Endodermal cell (in vitro differentiated cells): ENCODE data around the gene ELFN2. TPM values are rescaled to one million over a fixed set of nuclear protein-coding genes. Genes with fewer than 3 reads are reported as not detected.

Experiments
- DNase-seq: peaks from one replicate; pipeline ENCODE4 v3.0.0-alpha.2; 2017
- H3K27ac ChIP-seq: 2 replicates; pipeline ENCODE4 v1.5.1; 2013; ENCODE audit warnings: mild to moderate bottlenecking, low read depth, low read length, moderate library complexity
- H3K27me3 ChIP-seq: 2 replicates; pipeline ENCODE4 v1.6.1; 2013; ENCODE audit warnings: mild to moderate bottlenecking, low read length, moderate library complexity; ENCODE audit not compliant: insufficient read depth, control insufficient read depth, poor library complexity, severe bottlenecking
- H3K36me3 ChIP-seq: 2 replicates; pipeline ENCODE4 v1.7.0; 2013; ENCODE audit warnings: mild to moderate bottlenecking, low read length, moderate library complexity; ENCODE audit not compliant: control insufficient read depth, insufficient read depth
- H3K4me1 ChIP-seq: one replicate; pipeline ENCODE4 v1.7.0; 2013; ENCODE audit warnings: low read length; ENCODE audit not compliant: control insufficient read depth, insufficient read depth
- H3K4me3 ChIP-seq: 2 replicates; pipeline ENCODE4 v1.5.1; 2013; ENCODE audit warnings: mild to moderate bottlenecking, low read length, moderate library complexity
- H3K9ac ChIP-seq: 2 replicates; pipeline ENCODE4 v1.6.1; 2013; ENCODE audit warnings: mild to moderate bottlenecking, low read length, moderate library complexity; ENCODE audit not compliant: poor library complexity, severe bottlenecking; ENCODE audit errors: extremely low read depth
- H3K9me3 ChIP-seq: 2 replicates; pipeline ENCODE4 v1.6.1; 2013; ENCODE audit warnings: mild to moderate bottlenecking, low read length, moderate library complexity; ENCODE audit not compliant: control insufficient read depth
- H3K27ac Mint-ChIP-seq: 2 replicates; pipeline ENCODE4 v1.8.0; 2020; ENCODE audit warnings: mixed read lengths
- H3K27me3 Mint-ChIP-seq: 2 replicates; pipeline ENCODE4 v1.8.0; 2021; ENCODE audit warnings: mild to moderate bottlenecking, mixed read lengths; ENCODE audit not compliant: insufficient read depth
- H3K36me3 Mint-ChIP-seq: 2 replicates; pipeline ENCODE4 v1.8.0; 2020; ENCODE audit warnings: low read depth, mixed read lengths
- H3K4me1 Mint-ChIP-seq: 2 replicates; pipeline ENCODE4 v1.8.0; 2020; ENCODE audit warnings: mixed read lengths
- H3K4me3 Mint-ChIP-seq: 2 replicates; pipeline ENCODE4 v1.8.0; 2020; ENCODE audit warnings: mild to moderate bottlenecking, moderate library complexity, mixed read lengths
- H3K9me3 Mint-ChIP-seq: 2 replicates; pipeline ENCODE4 v1.8.0; 2020; ENCODE audit warnings: mild to moderate bottlenecking, mixed read lengths
- CTCF ChIP-seq: fragments of 200-600 bp; sonication (generic); conservative IDR thresholded peaks from 2 replicates; pipeline ENCODE4 v1.5.0; 2021; ENCODE audit warnings: antibody characterized with exemption, mild to moderate bottlenecking
- WGBS, 2 experiments: methylation state at CpG; one replicate each; pipeline versions ENCODE4 v1.1.5 to v1.1.7; 2013; ENCODE audit warnings: missing lambda C conversion rate in 2 of 2, mixed read lengths in 1 of 2; ENCODE audit not compliant: insufficient coverage in 1 of 2, insufficient read length in 1 of 2; 5-methylcytosine and 5-hydroxymethylcytosine counted together
- total RNA-seq, 2 donors: library from RNA; stranded (reverse); fragmentation: NEBNext Ultra II Directional in 1 of 2; extraction: Animal tissue kit (Norgen Biotek cat#: 25700) in 1 of 2; gene quantifications; 2 replicates in 1 of 2; 3 replicates in 1 of 2; pipeline ENCODE4 v1.2.1, GENCODE V29; 2021

The ELFN2 gene
- total RNA-seq, 2 donors from 2014 or later, result 0.40 to 0.46 TPM

- Mint-ChIP-seq H3K9me3 (no peaks in the 10 kb centered on the region), H3K27me3 (peaks cover 8% of the 10 kb centered on the region), H3K4me3 (no peak overlapping the region), H3K27ac (no peak overlapping the region), H3K36me3 (no peaks in the 10 kb centered on the region), H3K4me1 (peaks cover 10% of the 10 kb centered on the region)
- H3K36me3 ChIP-seq, result no peaks in the 10 kb centered on the region
- no peak overlapping the region for H3K27ac ChIP-seq
- H3K9ac ChIP-seq, result no peak overlapping the region
- no peaks in the 10 kb centered on the region for H3K9me3 ChIP-seq
- DNase-seq, result no peak
- 89 to 90% methylated on average over 15 to 16 of the region's 16 CpGs for WGBS, 2 experiments
- no peaks in the 10 kb centered on the region for H3K27me3 ChIP-seq
- H3K4me3 ChIP-seq, result no peak overlapping the region
- H3K4me1 ChIP-seq, result no peaks in the 10 kb centered on the region
- no peak for TF ChIP-seq CTCF
These were observed 73.4 kb downstream of the ELFN2 start for GRCh38 chr22:37353839-37354238.

GRCh38 chr22:37352481-37352880, 74.8 kb downstream of the ELFN2 start:
- H3K9ac ChIP-seq, result no peak overlapping the region
- no peak overlapping the region for H3K4me3 Mint-ChIP-seq
- H3K9me3 ChIP-seq, result no peaks in the 10 kb centered on the region
- H3K9me3 Mint-ChIP-seq, result no peaks in the 10 kb centered on the region
- no peak overlapping the region for H3K27ac Mint-ChIP-seq
- H3K27me3 ChIP-seq, result no peaks in the 10 kb centered on the region
- DNase-seq, result no peak
- H3K4me1 Mint-ChIP-seq, result peaks cover 4% of the 10 kb centered on the region
- no peak overlapping the region for H3K4me3 ChIP-seq
- H3K36me3 ChIP-seq, result no peaks in the 10 kb centered on the region
- H3K27me3 Mint-ChIP-seq, result peaks cover 7% of the 10 kb centered on the region
- 81% methylated on average over 7 of the region's 7 CpGs for WGBS, 2 experiments
- no peaks in the 10 kb centered on the region for H3K36me3 Mint-ChIP-seq
- no peak overlapping the region for H3K27ac ChIP-seq
- TF ChIP-seq CTCF, result no peak
- H3K4me1 ChIP-seq, result no peaks in the 10 kb centered on the region

- peaks cover 4% of the 10 kb centered on the region for H3K4me1 Mint-ChIP-seq
- peaks cover 7% of the 10 kb centered on the region for H3K27me3 Mint-ChIP-seq
- Histone ChIP-seq H3K27me3 (no peaks in the 10 kb centered on the region), H3K36me3 (no peaks in the 10 kb centered on the region), H3K27ac (no peak overlapping the region), H3K4me3 (no peak overlapping the region), H3K9ac (no peak overlapping the region), H3K9me3 (no peaks in the 10 kb centered on the region), H3K4me1 (no peaks in the 10 kb centered on the region)
- no peaks in the 10 kb centered on the region for H3K9me3 Mint-ChIP-seq
- peak; percentile 20 for TF ChIP-seq CTCF
- no peak overlapping the region for H3K4me3 Mint-ChIP-seq
- no peak for DNase-seq
- 81% methylated on average over 3 of the region's 3 CpGs; no CpG with 5 or more reads in 1 of the 2 experiments for WGBS, 2 experiments
- H3K27ac Mint-ChIP-seq, result no peak overlapping the region
- no peaks in the 10 kb centered on the region for H3K36me3 Mint-ChIP-seq
These were observed 76.0 kb downstream of the ELFN2 start for GRCh38 chr22:37351232-37351631.
